K562 (cell line): ENCODE data around the gene PPP2R5A. TPM values are rescaled to one million over a fixed set of nuclear protein-coding genes. Genes with fewer than 3 reads are reported as not detected.
A peak's percentile ranks its signal among the peaks of the same experiment; 100 is the strongest.

Experiments used
- CCNT2 ChIP-seq: IDR thresholded peaks from 2 replicates; pipeline ENCODE4 v1.6.1; 2011; ENCODE audit warnings: borderline replicate concordance, low read depth, mild to moderate bottlenecking, moderate library complexity, mixed read lengths, low read length; ENCODE audit not compliant: insufficient read length; ENCODE audit errors: extremely low read depth
- ILK ChIP-seq: fragments of 450-650 bp; IDR thresholded peaks from 2 replicates; pipeline ENCODE4 v1.6.1; 2016; ENCODE audit warnings: missing genetic modification characterization, low read depth, mild to moderate bottlenecking, missing compliant biosample characterization, moderate library complexity, borderline replicate concordance
- MAFG ChIP-seq: fragments of 450-650 bp; conservative IDR thresholded peaks from 2 replicates; pipeline ENCODE4 v1.6.1; 2016; ENCODE audit warnings: missing genetic modification characterization, missing compliant biosample characterization
- NCOA1 ChIP-seq: fragments of 450-650 bp; IDR thresholded peaks from 2 replicates; pipeline ENCODE4 v1.6.1; 2016; ENCODE audit warnings: low read depth
- PHF8 ChIP-seq: fragments of 200-600 bp; sonication (generic); IDR thresholded peaks from 2 replicates; pipeline ENCODE4 v1.6.1; 2012; ENCODE audit warnings: mixed run types, mild to moderate bottlenecking, inconsistent platforms, low read length, moderate library complexity, borderline replicate concordance
- TAL1 ChIP-seq: fragments of 450-650 bp; IDR thresholded peaks from 2 replicates; pipeline ENCODE4 v1.6.1; 2016; ENCODE audit warnings: mild to moderate bottlenecking
- polyA plus RNA-seq, 8 experiments: library from polyadenylated mRNA; depleted of rRNA in 4 of 8; stranded (reverse) in 5 of 8; unstranded in 3 of 8; fragments of >200 nt; fragmentation: Nextera tagmentation in 2 of 8; fragmentation: Illumina TruSeq in 1 of 8; extraction: Ambion mirVana in 2 of 8; extraction: Trizol in 1 of 8; gene quantifications; 2 replicates each; pipeline versions ENCODE4 v1.2.1 to v1.2.3, GENCODE V29; 2011 to 2014; ENCODE audit warnings: inconsistent platforms in 1 of 8, missing spikeins in 1 of 8
- total RNA-seq, 7 experiments: library from RNA; depleted of rRNA in 6 of 7; stranded (reverse); fragments of >200 nt in 6 of 7; fragmentation: Illumina TruSeq in 2 of 7; extraction: Trizol in 2 of 7; gene quantifications; 2 replicates each; pipeline versions ENCODE4 v1.2.1 to v1.2.3, GENCODE V29; 2011 to 2021; ENCODE audit warnings: low replicate concordance in 1 of 7
- TF ChIP-seq, protein P1 (sequence below): fragments of 250-450 bp; sonication (Bioruptor Pico); IDR thresholded peaks from 2 replicates; pipeline ENCODE4 v1.8.0; 2021; ENCODE audit warnings: moderate library complexity, mild to moderate bottlenecking, inconsistent platforms
- TF ChIP-seq, protein P2 (sequence below): fragments of 450-650 bp; IDR thresholded peaks from 2 replicates; pipeline ENCODE4 v1.6.1; 2016; ENCODE audit warnings: antibody characterized with exemption
- TF ChIP-seq, protein P3 (sequence below), 2 experiments: fragments of 450-650 bp; IDR thresholded peaks; 2 replicates each; pipeline ENCODE4 v1.6.1; 2016; ENCODE audit warnings: mild to moderate bottlenecking in 2 of 2, borderline replicate concordance in 1 of 2, low read depth in 1 of 2, moderate library complexity in 1 of 2
- TF ChIP-seq, protein P4 (sequence below), 2 experiments: fragments of 450-650 bp; IDR thresholded peaks; 2 replicates each; pipeline ENCODE4 v1.6.1; 2016
- TF ChIP-seq, protein P5 (sequence below): fragments of 450-650 bp; conservative IDR thresholded peaks from 2 replicates; pipeline ENCODE4 v1.6.1; 2016; ENCODE audit warnings: missing genetic modification characterization, low read depth, mild to moderate bottlenecking, missing compliant biosample characterization, moderate library complexity

The PPP2R5A gene
- total and polyA plus RNA-seq, 9 of the 15 experiments (the other 6 are each of a cell fraction or from before 2014, with no cell fraction given), result 26.9 to 106 (median 64.3) TPM

DNA sequence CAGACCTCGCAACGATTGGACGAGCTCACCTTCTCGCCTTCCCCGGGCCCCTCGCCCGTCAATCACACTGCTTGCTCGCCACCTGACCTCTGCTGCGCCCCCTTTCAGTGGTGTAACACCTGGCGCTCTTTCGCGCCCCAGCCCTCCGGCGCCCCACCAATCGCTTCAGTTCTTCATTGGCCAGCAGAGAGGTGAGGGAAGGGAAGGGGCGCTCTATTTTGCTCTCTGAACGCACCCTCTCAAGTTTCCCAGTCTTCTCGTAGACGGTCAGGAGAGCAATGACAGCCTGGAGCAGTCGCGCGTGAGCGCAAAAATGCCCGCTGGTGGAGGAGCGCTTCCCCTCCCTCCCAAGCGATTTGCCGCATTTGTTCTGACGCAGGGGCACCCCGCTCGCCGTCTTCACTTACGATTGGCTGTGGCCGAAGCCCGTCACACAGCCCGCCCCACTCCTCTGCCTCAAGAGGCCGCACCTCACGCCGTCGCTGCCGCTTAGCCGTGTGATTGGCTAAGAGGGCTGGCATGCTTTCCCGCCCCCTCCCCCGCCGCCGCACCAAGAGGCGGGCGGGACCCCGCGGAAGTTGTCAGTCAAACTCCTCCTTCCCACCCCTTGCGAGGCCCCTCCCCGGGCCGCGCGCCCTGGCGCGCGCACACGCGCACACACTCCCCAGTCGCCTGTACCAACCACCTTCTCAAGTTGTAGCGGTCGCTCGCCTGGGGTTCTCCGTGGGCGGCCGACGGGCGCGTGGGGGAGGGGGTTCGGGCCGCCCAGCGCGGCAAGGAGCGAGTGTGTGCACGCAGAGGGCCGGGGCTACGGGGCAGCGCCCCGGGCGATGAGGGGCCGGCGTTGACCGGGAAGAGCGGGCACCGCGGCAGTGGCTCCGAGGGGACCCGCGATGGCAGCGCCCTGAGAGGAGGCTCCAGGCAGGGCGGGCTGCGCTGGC lies at the start of gene PPP2R5A (continued):
- TF ChIP-seq, protein P1, sequence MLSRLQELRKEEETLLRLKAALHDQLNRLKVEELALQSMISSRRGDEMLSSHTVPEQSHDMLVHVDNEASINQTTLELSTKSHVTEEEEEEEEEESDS (CRISPR knock-in tag), result no peak
- TF ChIP-seq CCNT2, result peak; percentile 93
- TF ChIP-seq, protein P2, sequence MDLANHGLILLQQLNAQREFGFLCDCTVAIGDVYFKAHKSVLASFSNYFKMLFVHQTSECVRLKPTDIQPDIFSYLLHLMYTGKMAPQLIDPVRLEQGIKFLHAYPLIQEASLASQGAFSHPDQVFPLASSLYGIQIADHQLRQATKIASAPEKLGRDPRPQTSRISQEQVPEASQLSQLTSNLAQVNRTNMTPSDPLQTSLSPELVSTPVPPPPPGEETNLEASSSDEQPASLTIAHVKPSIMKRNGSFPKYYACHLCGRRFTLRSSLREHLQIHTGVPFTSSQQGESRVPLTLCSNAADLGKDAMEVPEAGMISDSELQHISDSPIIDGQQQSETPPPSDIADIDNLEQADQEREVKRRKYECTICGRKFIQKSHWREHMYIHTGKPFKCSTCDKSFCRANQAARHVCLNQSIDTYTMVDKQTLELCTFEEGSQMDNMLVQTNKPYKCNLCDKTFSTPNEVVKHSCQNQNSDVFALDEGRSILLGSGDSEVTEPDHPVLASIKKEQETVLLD, result peak; percentile 70
- TF ChIP-seq, protein P3, sequence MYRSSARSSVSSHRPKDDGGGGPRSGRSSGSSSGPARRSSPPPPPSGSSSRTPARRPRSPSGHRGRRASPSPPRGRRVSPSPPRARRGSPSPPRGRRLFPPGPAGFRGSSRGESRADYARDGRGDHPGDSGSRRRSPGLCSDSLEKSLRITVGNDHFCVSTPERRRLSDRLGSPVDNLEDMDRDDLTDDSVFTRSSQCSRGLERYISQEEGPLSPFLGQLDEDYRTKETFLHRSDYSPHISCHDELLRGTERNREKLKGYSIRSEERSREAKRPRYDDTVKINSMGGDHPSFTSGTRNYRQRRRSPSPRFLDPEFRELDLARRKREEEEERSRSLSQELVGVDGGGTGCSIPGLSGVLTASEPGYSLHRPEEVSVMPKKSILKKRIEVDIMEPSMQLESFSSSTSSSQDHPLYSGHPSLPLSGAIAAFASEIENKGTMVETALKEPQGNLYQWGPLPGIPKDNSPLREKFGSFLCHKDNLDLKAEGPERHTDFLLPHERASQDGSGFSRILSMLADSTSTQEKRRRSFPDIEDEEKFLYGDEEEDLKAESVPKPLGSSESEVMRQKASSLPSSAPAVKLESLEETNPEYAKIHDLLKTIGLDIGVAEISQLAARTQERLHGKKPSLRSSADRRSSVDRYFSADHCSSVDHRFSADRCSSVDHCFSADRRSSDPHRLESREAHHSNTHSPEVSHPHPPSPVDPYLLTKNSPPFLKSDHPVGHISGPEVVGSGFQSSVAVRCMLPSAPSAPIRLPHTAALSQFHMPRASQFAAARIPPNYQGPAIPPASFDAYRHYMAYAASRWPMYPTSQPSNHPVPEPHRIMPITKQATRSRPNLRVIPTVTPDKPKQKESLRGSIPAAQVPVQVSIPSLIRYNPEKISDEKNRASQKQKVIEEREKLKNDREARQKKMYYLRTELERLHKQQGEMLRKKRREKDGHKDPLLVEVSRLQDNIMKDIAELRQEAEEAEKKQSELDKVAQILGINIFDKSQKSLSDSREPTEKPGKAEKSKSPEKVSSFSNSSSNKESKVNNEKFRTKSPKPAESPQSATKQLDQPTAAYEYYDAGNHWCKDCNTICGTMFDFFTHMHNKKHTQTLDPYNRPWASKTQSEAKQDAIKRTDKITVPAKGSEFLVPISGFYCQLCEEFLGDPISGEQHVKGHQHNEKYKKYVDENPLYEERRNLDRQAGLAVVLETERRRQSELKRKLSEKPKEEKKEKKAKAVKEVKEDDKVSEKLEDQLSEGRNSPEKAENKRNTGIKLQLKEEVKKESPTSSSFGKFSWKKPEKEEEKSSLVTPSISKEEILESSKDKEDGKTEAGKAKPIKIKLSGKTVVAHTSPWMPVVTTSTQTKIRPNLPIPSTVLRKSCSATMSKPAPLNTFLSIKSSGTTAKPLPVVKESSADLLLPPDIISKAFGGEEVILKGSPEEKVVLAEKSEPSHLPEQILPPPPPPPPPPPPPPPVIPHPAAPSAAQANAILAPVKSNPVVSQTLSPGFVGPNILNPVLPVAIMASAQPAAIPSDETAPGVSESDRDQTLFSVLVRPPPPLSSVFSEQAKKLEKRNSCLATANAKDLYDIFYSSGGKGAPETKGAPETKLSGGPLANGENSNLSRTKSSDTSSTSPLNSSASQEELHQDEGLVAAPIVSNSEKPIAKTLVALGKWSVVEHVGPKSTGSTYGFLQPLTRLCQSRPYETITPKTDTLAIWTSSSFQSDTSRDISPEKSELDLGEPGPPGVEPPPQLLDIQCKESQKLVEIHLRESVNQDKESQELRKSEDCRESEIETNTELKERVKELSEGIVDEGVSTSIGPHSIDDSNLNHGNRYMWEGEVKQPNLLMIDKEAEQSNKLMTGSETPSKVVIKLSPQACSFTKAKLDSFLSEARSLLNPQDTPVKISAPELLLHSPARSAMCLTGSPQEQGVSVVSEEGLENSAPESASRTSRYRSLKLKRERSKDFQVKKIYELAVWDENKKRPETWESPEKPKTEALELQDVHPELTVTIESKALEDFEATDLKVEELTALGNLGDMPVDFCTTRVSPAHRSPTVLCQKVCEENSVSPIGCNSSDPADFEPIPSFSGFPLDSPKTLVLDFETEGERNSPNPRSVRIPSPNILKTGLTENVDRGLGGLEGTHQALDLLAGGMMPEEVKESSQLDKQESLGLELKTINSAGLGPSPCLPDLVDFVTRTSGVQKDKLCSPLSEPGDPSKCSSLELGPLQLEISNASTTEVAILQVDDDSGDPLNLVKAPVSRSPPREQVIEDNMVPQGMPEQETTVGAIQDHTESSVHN (IDR thresholded peaks at IDR 0.05; ENCODE audit: borderline replicate concordance in 1 of 2, low read depth in 1 of 2), result no peak; a peak in 1 of 4 replicates
- TF ChIP-seq, protein P4, sequence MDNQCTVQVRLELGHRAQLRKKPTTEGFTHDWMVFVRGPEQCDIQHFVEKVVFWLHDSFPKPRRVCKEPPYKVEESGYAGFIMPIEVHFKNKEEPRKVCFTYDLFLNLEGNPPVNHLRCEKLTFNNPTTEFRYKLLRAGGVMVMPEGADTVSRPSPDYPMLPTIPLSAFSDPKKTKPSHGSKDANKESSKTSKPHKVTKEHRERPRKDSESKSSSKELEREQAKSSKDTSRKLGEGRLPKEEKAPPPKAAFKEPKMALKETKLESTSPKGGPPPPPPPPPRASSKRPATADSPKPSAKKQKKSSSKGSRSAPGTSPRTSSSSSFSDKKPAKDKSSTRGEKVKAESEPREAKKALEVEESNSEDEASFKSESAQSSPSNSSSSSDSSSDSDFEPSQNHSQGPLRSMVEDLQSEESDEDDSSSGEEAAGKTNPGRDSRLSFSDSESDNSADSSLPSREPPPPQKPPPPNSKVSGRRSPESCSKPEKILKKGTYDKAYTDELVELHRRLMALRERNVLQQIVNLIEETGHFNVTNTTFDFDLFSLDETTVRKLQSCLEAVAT (IDR thresholded peaks at IDR 0.05), result peak; percentile 68 to 87; a peak in 2 of 4 replicates
- no peak for TF ChIP-seq TAL1
- TF ChIP-seq, protein P5, sequence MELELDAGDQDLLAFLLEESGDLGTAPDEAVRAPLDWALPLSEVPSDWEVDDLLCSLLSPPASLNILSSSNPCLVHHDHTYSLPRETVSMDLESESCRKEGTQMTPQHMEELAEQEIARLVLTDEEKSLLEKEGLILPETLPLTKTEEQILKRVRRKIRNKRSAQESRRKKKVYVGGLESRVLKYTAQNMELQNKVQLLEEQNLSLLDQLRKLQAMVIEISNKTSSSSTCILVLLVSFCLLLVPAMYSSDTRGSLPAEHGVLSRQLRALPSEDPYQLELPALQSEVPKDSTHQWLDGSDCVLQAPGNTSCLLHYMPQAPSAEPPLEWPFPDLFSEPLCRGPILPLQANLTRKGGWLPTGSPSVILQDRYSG (tag), result no peak
- TF ChIP-seq ILK (tag), result no peak
- no peak for TF ChIP-seq MAFG (tag)
- 0 out of 2 replicates have a peak, but pooled peaks have one; percentile 43 for TF ChIP-seq NCOA1
- peak; percentile 73; the same call in 1 of the 2 replicates for TF ChIP-seq PHF8
